ENCODE results near the gene PRR14L.
"Not testable (repeated sequence)": the region's sequence is repeated elsewhere in the genome, so short reads cannot be mapped to it uniquely, and the experiment has no call there.

The PRR14L gene

GRCh38 chr22:31739795-31740201 is 10.1 kb downstream of the PRR14L start:
- DNase-seq: no peak

DNA sequence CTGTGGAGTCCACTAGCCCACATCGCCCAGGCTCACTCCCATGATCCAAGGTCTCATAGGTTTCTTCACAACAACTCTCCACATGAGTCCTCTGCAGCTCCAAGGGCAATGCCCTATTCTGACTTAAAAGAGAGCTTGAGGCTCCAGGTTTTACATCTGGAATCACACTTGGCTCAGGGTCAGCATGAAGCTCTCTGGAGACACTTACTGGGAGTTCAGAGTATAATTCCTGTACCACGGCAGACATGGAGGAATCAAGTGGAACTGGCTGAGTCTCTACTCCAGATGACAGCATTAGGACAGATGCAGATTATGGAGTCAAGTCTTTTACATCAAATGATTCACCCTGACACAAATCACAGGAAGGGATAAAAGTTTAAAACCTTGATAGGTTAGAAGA is 11.4 kb downstream of the PRR14L start:
- no peak for DNase-seq

- DNase-seq: no peak
Observed at GRCh38 chr22:31737932-31738331, 12.0 kb downstream of the PRR14L start.

DNA sequence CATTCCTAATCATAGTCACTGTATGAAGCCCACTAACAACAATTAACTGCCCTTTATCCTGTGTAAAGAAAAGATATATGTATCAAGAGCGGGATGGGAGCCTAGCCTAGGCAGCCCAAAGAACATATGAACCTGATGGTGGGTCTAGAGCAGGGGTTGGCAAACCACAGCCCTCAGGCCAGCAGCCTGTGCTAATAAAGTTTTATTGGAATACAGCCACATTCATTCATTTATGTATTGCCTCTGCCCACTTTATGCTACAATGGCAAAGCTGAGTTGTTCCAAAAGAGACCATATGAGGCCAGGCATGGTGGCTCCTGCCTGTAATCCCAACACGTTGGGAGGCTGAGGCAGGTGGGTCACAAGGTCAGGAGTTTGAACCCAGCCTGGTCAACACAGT is 13.5 kb downstream of the PRR14L start:
- no peak for DNase-seq

- no peak for DNase-seq
Observed at GRCh38 chr22:31734512-31734911, 15.4 kb downstream of the PRR14L start.

DNA sequence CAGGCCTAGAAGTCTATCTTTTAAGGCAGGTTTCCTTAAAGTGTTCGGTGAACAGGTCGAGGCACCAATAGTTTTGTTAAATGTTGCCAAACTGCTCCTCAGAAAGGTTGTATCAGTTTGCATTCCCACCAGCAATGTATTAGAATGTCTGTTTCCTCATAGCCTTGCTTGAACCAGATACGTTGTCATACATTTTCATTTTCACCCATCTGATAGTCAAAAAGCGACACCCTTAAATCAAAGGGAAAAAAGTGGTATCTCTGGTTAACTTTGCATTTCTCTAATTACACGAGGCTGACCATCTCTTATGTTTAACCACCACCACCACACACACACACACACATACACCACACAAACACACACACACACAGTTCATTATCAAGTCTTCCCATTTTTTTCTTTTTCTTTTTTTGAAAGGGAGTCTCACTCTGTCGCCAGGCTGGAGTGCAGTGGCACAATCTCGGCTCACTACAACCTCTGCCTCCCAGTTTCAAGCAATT is 16.3 kb downstream of the PRR14L start:
- no peak for DNase-seq

- DNase-seq: no peak
Observed at GRCh38 chr22:31732089-31732829, 17.7 kb downstream of the PRR14L start.

GRCh38 chr22:31730344-31730711 is 19.6 kb downstream of the PRR14L start:
- no peak for DNase-seq

DNA sequence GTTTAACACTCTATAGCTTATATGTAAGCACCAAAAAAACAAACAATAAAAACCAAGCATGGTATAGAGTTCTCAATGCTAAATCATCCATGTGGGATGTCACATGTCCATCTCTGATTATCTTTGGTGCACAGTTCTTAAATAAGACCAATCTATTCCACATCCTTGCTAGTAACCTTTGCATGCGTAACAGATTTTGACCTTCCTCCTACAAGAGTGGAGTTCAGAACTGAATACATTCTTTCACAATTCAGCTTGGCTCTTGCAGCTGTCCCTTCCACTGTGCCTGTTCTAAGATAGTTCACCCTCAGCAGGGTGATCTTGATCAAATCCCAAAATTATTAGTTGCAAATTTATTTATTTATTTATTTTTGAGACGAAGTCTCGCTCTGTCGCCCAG is 21.1 kb downstream of the PRR14L start:
- no peak for DNase-seq

GRCh38 chr22:31726692-31727091 is 23.2 kb downstream of the PRR14L start:
- no peak for DNase-seq

DNA sequence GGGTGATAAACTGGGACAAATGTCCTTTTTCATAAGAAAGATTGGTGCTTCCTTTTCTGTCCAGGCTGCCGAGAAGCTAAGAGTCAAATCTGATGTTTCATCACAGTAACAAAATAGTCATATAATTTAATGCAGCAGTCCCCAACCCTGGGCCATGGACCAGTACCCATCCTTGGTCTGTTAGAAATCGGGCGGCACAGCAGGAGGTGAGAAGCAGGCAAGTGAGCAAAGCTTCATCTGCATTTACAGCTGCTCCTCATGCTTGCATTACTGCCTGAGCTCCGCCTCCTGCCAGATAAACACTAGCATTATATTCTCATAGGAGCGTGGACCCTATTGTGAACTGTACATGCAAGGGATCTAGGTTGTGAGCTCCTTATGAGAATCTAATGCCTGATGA is 26.2 kb downstream of the PRR14L start:
- no peak for DNase-seq

DNA sequence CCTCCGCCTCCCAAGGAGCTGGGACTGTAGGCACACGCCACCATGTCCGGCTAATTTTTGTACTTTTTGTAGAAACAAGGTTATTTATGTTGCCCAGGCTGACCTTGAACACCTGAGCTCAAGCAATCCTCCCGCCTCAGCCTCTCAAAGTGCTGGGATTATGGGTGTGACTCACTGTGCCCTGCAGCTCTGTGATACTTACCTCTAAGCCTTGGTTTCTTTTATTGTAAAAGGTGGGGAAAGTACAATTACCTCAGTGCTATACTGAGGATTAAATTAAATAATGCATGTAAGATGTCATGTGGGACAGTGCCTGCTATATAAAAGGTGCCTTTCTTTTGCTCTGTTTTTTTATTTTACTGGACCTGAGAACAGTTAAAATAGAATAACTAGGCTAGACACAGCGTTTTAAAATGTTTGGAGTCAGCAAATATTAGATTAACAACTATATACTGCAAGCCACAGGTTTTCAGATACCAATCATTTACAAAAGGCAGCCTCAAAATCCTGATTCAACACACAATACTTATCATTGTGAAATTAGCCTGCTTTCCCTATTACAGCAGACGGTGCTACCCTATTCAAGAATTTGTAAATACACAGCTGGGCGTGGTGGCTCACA is 30.0 kb downstream of the PRR14L start:
- DNase-seq: no peak

DNA sequence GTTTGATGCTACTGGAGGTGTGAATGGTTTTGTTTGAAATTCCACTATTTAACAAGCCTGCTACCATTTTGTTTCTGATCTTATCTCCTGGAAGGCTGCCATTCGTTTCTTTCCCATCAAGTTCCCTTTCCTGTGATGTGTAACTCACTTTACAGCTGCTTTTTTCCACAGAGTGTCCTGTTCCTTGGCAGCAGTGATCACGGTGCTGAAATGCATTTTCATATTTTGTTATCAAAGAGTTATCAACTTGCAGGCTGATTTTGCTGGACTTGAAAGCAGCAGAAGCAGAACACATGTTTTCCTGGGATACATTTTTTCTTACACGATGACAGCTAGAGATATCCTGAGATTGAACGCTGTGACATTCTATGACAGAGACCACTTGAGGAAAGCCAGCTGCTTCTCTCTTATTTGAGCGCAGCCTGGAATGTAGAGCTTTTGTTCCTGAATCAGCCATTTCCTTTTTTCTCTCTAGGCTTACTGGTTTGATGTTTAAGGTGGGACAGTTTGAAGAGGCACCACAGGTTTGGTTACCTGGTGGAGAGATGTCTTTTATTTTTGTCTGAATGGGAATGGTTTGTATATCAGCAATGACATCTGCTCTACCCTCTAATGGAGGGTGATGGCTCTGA is 34.7 kb downstream of the PRR14L start:
- DNase-seq: no peak

GRCh38 chr22:31711226-31711625 is 38.7 kb downstream of the PRR14L start:
- DNase-seq: not testable (repeated sequence)

- DNase-seq: no peak
Observed at GRCh38 chr22:31707519-31707918, 42.4 kb downstream of the PRR14L start.

- DNase-seq: no peak
Observed at GRCh38 chr22:31695423-31695822, 54.5 kb downstream of the PRR14L start.

DNA sequence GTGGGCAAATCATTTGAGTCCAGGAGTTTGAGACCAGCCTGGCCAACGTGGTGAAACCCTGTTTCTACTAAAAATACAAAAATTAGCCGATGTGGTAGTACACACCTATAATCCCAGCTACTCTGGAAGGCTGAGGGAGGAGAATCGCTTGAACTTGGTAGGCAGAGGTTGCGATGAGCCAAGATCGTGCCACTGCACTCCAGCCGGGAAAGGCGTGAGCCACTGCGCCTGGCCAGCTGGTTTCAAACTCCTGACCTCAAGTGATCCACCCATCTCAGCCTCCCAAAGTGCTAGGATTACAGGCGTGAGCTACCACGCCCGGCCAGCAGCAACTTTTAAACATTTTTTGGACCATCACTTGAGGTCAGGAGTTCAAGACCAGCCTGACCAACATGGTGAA is 55.9 kb downstream of the PRR14L start:
- not testable (repeated sequence) for DNase-seq

DNA sequence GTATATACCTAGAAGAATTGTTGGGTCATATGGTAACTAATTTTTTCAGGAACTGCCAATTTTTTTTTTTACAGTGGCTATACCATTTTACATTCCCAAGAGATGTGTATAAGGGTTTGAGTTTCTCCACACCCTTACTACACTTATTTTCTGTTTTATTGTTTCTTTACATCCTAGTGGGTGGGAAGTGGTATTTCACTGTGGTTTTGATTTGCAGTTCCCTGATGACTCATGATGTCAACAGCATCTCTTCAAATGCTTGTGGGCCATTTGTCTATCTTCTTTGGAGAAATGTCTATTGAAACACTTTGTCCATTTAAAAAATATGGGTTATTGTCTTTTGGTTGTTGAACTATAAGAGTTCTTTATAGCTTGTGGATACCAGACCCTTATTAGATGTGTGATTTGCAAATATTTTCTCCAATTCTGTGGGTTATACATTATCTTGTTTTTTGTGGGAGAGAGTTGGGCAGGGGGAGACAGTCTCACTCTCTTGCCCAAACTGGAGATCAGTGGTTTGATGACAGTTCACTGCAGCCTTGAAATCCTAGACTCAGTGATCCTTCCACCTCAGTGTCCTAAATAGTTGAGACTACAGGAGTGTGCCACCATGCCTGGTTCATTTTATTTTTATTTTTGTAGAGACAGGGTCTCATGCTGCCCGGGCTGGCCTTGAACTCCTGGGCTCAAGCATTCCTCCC is 57.6 kb downstream of the PRR14L start:
- DNase-seq: no peak

GRCh38 chr22:31691408-31691807 is 58.5 kb downstream of the PRR14L start:
- no peak for DNase-seq

GRCh38 chr22:31683181-31684105 is 66.5 kb downstream of the PRR14L start:
- DNase-seq: no peak

GRCh38 chr22:31682751-31683150 is 67.2 kb downstream of the PRR14L start:
- no peak for DNase-seq
